Peyer's patch (tissue), 4 donors: ENCODE measurements around the gene CD160.
"Not testable (repeated sequence)": the region's sequence is repeated elsewhere in the genome, so short reads cannot be mapped to it uniquely, and the experiment has no call there.

Source experiments
- POLR2A ChIP-seq, 2 donors: fragments of 450-650 bp; IDR thresholded peaks; one replicate each; pipeline ENCODE4 v1.5.1; 2017; ENCODE audit warnings: antibody characterized with exemption in 2 of 2, mild to moderate bottlenecking in 2 of 2, moderate library complexity in 2 of 2
- TF ChIP-seq, protein P1 (sequence below), 6 experiments: fragments of 450-650 bp in 4 of 6; fragments of 200-600 bp in 2 of 6; sonication (generic) in 1 of 6; IDR thresholded peaks; one replicate each; pipeline ENCODE4 v1.5.1; 2017 to 2019; ENCODE audit warnings: antibody characterized with exemption in 6 of 6, mild to moderate bottlenecking in 3 of 6, moderate library complexity in 1 of 6

DNA sequence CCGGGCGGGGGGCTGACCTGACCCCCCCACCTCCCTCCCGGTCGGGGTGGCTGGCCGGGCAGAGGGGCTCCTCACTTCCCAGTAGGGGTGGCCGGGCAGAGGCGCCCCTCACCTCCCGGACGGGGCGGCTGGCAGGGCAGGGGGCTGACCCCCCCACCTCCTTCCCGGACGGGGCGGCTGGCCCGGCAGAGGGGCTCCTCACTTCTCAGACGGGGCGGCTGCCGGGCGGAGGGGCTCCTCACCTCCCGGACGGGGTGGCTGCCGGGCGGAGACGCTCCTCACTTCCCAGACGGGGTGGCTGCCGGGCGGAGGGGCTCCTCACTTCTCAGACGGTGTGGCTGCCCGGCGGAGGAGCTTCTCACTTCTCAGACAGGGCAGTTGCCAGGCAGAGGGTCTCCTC is 47.6 kb downstream of the CD160 start:
- not testable (repeated sequence) for TF ChIP-seq POLR2A (IDR thresholded peaks at IDR 0.05)
- TF ChIP-seq, protein P1, sequence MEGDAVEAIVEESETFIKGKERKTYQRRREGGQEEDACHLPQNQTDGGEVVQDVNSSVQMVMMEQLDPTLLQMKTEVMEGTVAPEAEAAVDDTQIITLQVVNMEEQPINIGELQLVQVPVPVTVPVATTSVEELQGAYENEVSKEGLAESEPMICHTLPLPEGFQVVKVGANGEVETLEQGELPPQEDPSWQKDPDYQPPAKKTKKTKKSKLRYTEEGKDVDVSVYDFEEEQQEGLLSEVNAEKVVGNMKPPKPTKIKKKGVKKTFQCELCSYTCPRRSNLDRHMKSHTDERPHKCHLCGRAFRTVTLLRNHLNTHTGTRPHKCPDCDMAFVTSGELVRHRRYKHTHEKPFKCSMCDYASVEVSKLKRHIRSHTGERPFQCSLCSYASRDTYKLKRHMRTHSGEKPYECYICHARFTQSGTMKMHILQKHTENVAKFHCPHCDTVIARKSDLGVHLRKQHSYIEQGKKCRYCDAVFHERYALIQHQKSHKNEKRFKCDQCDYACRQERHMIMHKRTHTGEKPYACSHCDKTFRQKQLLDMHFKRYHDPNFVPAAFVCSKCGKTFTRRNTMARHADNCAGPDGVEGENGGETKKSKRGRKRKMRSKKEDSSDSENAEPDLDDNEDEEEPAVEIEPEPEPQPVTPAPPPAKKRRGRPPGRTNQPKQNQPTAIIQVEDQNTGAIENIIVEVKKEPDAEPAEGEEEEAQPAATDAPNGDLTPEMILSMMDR (IDR thresholded peaks at IDR 0.05), result not testable (repeated sequence)
